ENCODE results near the gene BRWD1.
A peak's percentile ranks its signal among the peaks of the same experiment; 100 is the strongest.
"Not testable (repeated sequence)": the region's sequence is repeated elsewhere in the genome, so short reads cannot be mapped to it uniquely, and the experiment has no call there.

Gene BRWD1

GRCh38 chr21:39141502-39141901 lies 171.9 kb downstream of the BRWD1 start:
- in situ Hi-C loops (cut with HindIII; ENCODE audit: low pct_unique_long_range_greater_than_20kb, low sequenced_read_pairs): no loop called here
- TF ChIP-seq JUND (IDR thresholded peaks at IDR 0.05; ENCODE audit: low read depth): no peak
- DNase-seq (ENCODE audit: low read depth in 1 of 2, low spot score in 1 of 2): no peak

GRCh38 chr21:39137248-39138178 lies 175.9 kb downstream of the BRWD1 start:
- in situ Hi-C loops (cut with HindIII; ENCODE audit: low pct_unique_long_range_greater_than_20kb, low sequenced_read_pairs): no loop called here
- TF ChIP-seq JUND (IDR thresholded peaks at IDR 0.05; ENCODE audit: low read depth): no peak
- DNase-seq (ENCODE audit: low read depth in 1 of 2, low spot score in 1 of 2): no peak

DNA sequence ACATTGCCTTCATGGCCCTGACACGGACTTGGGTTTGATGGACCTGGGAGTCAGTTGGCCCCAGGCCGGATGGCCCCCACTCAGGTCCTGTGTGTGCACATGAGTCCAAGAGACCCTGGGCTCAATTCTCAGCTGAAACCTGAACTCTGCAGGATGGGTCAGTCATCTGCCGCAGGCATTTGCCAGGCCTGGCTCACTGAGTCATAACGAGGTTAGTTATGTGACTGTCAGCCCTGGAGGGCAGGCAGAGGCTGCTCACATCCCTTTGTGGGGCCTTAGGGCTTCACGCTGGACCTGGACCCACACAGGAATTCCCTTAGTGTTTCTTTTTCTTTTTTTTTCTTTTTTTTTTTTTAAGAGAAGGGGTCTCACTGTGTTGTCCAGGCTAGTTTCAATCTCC lies 176.7 kb downstream of the BRWD1 start:
- no peak for TF ChIP-seq JUND (IDR thresholded peaks at IDR 0.05; ENCODE audit: low read depth)
- in situ Hi-C loops (cut with HindIII; ENCODE audit: low pct_unique_long_range_greater_than_20kb, low sequenced_read_pairs): no loop called here
- DNase-seq (ENCODE audit: low read depth in 1 of 2, low spot score in 1 of 2): no peak

GRCh38 chr21:39136138-39136537 lies 177.3 kb downstream of the BRWD1 start:
- in situ Hi-C loops (cut with HindIII; ENCODE audit: low pct_unique_long_range_greater_than_20kb, low sequenced_read_pairs): not testable (repeated sequence)
- peak in 1 of 2 experiments; percentile 44 for DNase-seq (ENCODE audit: low read depth in 1 of 2, low spot score in 1 of 2)

- no peak for DNase-seq (ENCODE audit: low read depth in 1 of 2, low spot score in 1 of 2)
- in situ Hi-C loops (cut with HindIII; ENCODE audit: low pct_unique_long_range_greater_than_20kb, low sequenced_read_pairs): no loop called here
- TF ChIP-seq JUND (IDR thresholded peaks at IDR 0.05; ENCODE audit: low read depth): no peak
These were observed 179.1 kb downstream of the BRWD1 start for GRCh38 chr21:39134288-39134810.

Measured in T47D (cell line).